SK-N-SH (cell line): ENCODE results near the gene LRP1-AS.

Source experiments
- CHD2 ChIP-seq: fragments of 150-350 bp; IDR thresholded peaks from 2 replicates; pipeline ENCODE4 v1.6.1; 2018; ENCODE audit warnings: low read length; ENCODE audit not compliant: partially characterized antibody
- CTCF ChIP-seq: fragments of 200-600 bp; sonication (generic); IDR thresholded peaks from 2 replicates; pipeline ENCODE4 v1.6.1; 2017; ENCODE audit warnings: antibody characterized with exemption, mild to moderate bottlenecking, moderate library complexity
- ELF1 ChIP-seq: IDR thresholded peaks from 2 replicates; pipeline ENCODE4 v1.4.0; 2012
- EP300 ChIP-seq, 2 experiments: IDR thresholded peaks; 2 replicates each; pipeline versions ENCODE4 v1.4.0 to v1.6.1; 2012; ENCODE audit warnings: borderline replicate concordance in 1 of 2, low read depth in 1 of 2, low read length in 1 of 2
- FOSL2 ChIP-seq: IDR thresholded peaks from 2 replicates; pipeline ENCODE4 v1.4.0; 2012; ENCODE audit warnings: low read depth, mild to moderate bottlenecking, moderate library complexity, borderline replicate concordance
- MAX ChIP-seq: IDR thresholded peaks from 2 replicates; pipeline ENCODE4 v1.4.0; 2012; ENCODE audit warnings: low read depth
- MEF2A ChIP-seq: IDR thresholded peaks from 2 replicates; pipeline ENCODE4 v1.4.0; 2012; ENCODE audit warnings: low read depth, borderline replicate concordance
- NRF1 ChIP-seq: IDR thresholded peaks from 2 replicates; pipeline ENCODE4 v1.6.1; 2012; ENCODE audit warnings: low read depth, mild to moderate bottlenecking, low read length
- REST ChIP-seq: IDR thresholded peaks from 2 replicates; pipeline ENCODE4 v1.6.1; 2012; ENCODE audit warnings: mild to moderate bottlenecking, low read depth, low read length, moderate library complexity
- TAF1 ChIP-seq: IDR thresholded peaks from 2 replicates; pipeline ENCODE4 v1.6.1; 2012; ENCODE audit warnings: low read depth, mild to moderate bottlenecking, low read length, moderate library complexity, borderline replicate concordance
- TCF12 ChIP-seq: IDR thresholded peaks from 2 replicates; pipeline ENCODE4 v1.4.0; 2012
- USF2 ChIP-seq: fragments of 150-350 bp; IDR thresholded peaks from 2 replicates; pipeline ENCODE4 v1.6.1; 2017; ENCODE audit warnings: antibody characterized with exemption, low read length, low read depth, borderline replicate concordance

- TF ChIP-seq CTCF (no peak), USF2 (no peak), CHD2 (no peak), MAX (no peak), NRF1 (no peak), EP300 (IDR thresholded peaks at IDR 0.05; ENCODE audit: borderline replicate concordance in 1 of 2, low read depth in 1 of 2, low read length in 1 of 2) (no peak), REST (no peak), TAF1 (no peak), TCF12 (no peak), MEF2A (no peak), FOSL2 (no peak), ELF1 (no peak)
Measured at GRCh38 chr12:57123813-57124212, 23.6 kb downstream of the LRP1-AS start.
